CD4-positive, alpha-beta T cell treated with Interleukin-15 for 1 hour (primary cell): ENCODE results near the gene ANAPC10.
"Not testable (repeated sequence)": the region's sequence is repeated elsewhere in the genome, so short reads cannot be mapped to it uniquely, and the experiment has no call there.

Experiments used
- DNase-seq: peaks from one replicate; pipeline ENCODE4 v3.0.0-alpha.2; 2020

Gene ANAPC10

DNA sequence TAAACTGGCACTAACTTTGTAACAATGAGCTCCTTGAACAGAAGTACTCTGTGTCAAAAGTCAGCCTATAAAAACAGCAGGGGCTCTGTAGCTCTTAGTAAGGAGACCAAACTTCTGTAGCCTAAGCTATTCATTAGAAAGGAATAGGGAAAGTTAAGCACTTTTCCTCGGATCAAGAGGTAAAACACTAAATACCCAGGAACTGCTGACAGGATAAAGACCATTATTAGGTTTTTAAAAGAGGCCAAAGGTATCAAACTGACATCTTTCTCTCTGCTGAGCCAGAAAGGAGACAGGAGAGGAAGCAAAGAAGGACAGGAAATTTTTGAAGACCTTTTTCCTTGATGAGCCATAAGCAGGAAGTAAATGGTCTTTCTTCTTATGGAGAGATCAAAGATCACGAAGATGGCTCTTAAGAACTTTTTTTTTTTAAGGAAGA is 31.9 kb downstream of the ANAPC10 start:
- DNase-seq = no peak

DNA sequence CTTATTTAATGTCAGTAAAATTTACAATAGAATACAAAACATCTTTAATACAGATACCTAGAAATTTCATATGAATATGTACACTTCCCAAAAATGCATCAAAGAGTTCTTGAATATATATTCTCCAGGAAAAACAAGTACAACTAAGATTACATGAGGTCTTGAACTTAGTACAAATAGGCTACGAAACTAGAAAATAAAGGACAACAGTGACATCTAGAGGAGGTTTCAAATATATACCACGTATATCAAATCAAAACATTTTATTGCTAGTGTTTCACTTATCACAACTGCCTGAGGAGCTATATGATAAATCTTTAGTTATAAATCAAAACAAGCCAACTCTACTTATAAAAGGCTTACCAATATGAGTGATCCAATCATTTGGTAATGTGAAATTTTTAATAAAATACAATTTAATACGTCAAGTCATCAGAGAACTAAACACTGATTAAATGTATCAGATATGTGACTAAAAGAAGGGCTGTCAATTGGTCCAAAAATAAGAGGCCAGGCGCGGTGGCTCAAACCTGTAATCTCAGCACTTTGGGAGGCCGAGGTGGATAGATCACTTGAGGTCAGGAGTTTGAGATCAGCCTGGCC is 36.6 kb downstream of the ANAPC10 start:
- no peak for DNase-seq

DNA sequence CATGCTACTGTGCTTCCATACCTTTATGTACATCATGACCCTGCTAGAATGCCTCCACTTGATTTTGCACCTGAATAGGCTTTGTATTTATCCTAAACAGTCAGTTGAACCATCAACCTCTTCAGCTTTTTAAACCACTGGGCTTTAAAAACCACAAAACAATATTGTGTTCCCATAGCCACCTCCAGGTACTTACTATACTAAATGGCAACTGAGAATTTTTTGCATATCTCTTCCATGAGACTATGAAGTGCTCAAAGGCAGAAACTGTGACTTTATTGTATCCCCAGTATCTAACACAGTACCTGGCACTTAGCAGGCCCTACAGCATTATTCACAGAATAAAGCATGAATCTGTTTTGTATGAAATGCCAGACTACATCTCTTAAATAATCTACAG is 39.7 kb downstream of the ANAPC10 start:
- no peak for DNase-seq

DNA sequence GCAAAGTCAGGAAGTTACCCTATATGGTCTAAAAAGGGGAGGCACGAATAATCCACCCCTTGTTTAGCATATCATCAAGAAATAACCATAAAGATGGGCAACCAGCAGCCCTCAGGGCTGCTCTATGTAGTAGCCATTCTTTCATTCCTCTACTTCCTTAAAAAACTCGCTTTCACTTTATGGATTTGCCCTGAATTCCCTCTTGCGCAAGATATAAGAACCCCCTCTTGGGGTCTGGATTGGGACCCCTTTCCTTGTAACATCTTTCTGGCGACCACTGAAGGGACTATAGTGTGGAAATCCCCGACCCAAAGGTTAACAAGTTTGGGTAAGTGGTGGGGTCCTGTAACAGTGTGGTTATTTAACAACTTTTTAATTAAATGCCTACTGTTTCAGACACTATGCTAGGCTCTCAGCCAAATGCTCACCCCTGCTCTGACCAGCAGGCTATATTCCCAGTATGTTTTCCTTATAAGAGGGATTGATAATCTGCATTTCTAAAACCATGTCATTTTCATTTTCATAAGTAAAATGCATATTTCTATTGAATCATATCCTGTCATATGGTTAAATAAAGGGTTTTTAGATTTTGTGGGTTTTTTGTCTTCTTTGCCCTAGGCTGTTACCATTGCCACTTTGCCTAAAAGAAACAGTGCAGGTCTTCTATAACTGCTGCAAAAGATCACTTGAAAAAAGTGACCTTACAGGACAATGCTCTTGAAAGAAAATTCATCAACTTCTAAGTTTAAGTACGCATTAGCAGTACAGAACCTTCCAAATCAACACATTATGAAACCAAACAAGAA is 41.5 kb downstream of the ANAPC10 start:
- no peak for DNase-seq

DNA sequence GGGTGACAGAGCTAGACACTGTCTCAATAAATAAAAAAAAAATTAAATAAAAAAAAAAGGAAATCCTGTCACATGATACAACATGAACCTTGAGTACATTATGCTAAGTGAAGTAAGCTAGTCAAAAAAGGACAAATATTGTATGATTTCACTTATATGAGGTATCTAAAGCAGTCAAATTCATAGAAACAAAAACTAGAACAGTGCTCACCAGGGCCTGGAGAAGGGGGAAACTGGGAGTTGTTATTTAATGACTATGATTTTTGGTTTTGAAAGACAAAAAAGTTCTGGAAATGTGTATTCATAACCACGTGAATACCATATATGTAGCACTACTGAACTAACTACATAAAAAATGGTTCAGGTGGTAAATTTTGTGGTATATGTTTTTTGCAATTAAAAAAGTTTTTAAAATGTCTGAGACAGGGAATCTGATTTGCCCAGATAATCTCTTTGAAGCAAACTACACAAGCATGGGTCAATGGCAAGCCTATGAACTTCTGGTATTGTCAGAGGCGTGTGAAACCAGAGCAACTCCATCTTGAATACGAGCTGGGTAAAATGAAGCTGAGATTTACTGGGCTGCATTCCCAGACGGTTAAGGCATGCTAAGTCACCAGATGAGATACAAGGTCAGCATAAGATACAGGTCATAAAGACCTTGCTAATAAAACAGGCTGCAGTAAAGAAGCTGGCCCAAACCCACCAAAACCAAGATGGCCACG is 42.3 kb downstream of the ANAPC10 start:
- DNase-seq = no peak

DNA sequence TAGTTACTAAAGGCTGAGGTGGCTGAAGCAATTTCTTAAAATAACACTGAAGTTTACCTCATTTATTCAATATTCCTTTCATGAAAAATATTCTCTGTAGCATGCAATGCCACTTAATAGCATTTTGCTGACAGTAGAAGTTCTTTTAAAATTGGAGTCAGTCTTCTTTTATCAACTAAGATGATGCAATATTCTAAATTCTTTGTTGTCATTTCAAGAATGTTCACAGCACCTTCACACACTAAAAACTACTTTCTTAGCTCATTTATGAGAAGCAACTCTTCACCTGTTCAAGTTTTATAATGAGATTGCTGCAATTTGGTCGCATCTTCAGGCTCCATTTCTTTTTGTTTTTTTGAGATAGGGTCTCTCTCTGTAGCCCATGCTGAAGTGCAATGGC is 48.8 kb downstream of the ANAPC10 start:
- no peak for DNase-seq

DNA sequence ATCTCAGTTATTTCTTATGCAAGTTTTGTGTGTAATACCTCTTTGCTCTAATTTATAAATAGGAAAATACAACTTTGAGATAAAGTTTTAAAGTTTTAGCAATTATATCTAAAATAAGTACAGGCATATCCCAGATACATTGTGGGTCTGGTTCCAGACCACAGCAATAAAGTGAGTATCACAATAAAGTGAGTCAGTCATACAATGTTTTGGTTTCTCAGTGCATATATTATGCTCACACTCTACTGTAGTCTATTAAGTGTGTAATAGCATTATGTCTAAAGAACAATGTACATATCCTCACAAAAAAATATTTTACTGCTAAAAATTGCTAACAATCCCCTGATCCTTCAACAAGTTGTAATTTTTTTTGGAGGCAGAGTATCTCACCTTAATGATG is 49.2 kb downstream of the ANAPC10 start:
- DNase-seq = no peak

DNA sequence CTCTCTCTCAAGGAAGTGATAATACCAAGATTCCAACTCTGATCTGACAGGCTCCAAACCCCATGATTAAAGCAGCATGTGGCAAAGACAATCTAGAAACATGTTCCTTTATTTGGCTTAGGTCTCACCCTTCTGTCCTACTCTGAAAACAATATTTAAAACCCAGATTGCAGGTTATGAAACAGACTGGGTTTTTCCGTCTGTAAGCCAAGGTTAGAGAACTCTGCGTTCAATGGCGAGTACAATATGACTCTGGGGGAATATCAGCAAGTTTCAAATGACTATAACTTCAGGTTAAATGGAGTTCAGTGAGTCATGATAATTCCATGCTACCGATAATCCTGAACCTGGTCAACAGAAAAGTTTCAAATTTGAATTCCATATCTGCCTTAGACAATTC is 50.8 kb downstream of the ANAPC10 start:
- DNase-seq = no peak

DNA sequence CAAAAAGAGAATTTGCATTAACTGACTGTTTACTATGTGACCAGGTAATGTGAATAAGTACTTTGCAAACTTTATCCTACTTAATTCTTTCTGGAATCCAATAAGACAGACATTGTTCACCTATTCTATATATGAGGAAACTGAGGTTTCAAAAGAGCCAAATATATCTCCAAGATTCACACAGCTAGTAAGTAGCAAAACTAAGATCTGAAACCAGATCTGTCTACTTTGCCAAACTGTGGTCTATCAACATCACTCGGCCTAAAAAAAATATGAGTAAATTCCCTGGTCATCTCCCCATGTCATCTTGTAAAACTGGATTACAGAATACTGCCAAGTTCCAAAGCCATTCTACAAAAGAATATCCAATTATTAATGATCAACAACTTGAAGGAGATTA is 52.8 kb downstream of the ANAPC10 start:
- DNase-seq = no peak

DNA sequence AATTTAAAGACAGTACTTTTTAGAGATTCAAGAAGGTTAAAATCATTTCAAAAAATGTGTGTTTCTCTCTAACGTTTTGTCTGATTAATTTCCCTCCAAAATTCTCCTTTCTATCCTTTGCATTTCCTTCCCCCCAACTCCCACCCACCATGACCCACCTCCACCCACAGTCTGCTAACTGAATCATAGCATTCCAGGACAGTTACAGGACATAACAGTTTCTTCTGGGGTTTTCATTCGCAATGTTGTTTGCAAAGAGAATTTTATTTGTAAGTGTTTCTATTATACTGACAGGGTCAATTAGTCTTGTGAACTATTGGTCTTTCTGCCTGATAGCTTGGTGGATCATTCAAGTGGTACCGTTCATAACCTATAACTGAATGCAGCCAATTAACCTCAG is 53.7 kb downstream of the ANAPC10 start:
- no peak for DNase-seq

DNA sequence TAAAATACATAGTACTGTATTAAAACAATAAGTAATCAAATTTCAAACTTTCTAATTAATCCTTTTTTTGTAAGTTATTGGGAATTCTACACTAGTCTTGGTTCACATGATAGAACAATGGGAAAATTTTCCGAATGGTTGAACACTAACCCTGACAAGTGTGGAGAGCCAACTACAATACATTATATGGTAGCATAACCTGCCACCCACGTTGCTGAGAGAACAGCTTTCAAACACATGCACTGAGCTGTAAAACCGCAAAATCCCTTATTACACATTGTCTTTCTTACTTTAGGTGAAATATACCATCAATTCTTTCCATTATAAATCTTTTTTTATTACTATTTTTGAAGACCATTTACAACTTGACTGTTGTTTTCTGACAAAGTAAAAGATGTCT is 54.7 kb downstream of the ANAPC10 start:
- DNase-seq = no peak

DNA sequence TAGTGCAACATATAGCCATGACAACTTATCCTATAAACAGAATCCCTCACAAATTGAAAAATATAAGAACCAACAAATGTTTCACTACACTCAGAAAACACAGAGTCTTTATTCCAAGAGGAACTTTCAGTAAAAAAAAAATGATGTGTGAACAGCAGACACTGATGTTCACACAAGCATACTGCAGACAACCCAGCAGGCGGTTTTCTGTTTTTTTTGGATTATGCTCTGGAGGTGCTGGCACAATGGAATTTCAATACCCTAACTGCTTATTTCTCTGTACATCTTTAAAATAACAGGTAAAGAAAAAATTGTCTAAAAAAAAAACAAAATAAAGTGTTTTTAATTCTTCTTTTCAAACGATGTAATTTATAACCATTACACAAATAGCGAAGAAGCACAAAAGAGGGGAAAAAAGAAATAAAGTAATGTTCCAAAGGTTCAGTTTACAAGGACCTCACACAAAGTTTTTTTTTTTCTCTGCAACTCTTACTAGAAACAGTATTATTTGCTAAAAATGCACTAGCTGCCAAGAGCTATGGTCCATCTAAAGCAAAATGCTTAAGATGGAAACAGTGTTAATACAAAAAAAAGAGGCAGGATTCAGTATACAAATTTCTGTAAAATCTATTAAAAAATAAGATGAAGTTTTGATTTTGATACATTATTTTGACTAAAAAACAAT is 55.3 kb downstream of the ANAPC10 start:
- no peak for DNase-seq

DNA sequence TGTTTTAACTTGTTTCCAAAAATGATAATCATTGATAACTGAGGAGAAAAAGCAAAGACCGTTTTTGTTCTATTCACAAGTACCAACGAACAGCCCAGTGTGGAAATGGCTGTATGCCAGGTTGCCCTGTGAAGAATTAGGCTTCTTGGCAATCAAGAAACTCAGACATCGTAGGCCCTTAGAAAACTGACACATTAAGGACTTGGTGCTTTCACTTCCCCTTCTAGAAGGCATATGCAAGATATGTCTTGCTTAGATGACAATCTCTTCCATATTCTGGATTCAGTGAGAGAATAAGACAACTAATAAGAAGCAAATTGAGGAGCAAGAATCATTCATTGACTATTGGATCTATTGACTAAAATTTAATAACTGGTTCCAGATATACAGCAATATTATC is 56.6 kb downstream of the ANAPC10 start:
- DNase-seq = no peak

DNA sequence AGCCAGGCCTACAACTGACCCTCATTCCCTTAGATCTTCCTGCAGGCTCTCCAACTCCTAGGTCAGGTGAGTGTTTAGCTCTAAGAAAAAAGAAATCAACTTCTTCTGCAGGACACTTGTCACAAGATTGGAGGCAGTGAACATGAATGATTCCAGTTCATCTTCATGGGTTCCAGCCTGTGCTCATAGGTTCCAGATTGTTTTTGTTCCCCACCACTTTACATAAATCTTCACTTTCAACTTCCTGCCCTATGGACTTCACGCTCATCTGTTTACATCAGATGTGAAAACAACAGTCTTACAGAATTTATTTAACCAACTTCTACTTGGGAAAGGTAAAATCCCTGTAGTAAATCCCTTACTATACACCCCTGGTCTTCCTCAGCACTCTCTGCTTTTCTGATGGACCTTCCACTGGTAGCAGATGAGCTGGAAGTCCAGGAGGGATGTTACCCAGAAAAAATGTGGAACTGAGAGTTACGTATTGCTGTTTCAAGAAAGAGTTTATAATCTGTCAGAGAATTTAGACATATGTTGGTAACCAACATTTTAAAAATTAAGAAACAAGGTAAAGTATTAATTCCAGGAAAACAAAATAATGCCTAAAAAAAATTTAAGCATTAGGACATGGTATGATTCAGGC is 62.4 kb downstream of the ANAPC10 start:
- no peak for DNase-seq

DNA sequence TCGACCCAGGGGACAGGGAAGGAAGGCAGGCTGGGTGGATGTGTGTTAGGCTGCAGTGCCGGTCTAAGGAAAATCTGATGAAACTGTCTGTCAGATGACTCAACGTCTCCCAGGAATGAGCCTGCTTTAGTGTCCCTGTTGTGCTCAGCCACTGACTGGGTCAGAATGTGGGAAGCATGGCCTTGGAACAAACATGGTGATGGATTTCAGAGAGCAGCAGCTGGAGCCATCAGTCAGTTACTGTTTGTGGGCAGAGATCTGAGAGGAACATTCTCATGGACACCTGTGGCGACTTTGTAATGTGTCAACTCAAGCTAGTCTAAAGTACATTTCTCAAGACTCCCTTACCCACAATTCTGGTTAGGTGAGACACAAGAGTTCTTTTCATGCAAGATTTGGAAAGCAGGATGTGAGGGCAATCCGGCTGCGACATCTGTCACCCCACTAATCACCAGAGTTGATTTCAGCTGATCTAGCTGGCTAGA is 63.2 kb downstream of the ANAPC10 start:
- no peak for DNase-seq

DNA sequence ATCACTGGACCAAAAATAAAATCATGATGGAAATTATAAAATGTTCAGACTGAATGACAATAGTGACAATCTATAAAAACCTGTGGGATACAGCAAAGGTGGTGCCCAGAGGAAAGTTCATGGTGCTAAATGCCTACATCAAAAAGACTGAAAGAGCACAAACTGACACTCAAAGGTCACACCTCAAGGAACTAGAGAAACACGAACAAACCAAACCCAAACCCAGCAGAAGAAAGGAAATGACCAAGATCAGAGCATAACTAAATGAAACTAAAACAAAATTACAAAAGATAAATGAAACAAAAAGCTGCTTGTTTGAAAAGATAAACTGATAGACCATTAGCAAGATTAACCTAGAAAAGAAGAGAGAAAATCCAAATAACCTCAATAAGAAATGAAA is 78.7 kb downstream of the ANAPC10 start:
- DNase-seq = no peak

DNA sequence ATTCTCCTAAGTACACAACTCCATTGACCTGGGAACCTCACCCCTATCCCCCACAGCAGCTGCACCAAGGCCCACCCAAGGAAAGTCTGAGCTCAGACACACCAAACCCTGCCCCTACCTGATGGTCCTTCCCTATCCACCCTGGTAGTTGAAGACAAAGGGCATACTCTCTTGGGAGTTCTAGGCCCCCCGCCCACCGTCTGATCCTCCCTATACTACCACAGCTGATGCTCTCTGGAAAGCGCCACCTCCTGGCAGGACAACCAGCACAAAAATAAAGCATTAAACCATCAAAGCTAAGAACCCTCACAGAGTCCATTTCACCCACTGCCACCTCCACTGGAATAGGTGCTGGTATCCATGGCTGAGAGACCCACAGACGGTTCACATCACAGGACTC is 83.6 kb downstream of the ANAPC10 start:
- no peak for DNase-seq

DNA sequence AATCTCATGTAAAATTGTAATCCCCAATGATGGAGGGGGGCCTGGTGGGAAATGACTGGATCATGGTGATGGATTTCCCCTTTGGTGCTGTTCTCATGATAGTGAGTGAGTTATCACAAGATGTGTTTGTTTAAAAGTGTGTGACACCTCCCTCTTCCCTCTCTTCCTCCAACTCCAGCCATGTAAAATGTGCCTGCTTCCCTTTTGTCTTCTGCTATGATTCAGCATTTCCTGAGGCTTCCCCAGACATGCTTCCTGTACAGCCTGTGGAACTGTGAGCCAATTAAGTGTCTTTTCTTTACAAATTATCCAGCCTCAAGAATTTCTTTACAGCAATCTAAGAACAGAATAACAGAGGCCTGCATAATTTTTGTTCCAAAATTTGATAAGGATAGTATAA is 85.2 kb downstream of the ANAPC10 start:
- DNase-seq = no peak

DNA sequence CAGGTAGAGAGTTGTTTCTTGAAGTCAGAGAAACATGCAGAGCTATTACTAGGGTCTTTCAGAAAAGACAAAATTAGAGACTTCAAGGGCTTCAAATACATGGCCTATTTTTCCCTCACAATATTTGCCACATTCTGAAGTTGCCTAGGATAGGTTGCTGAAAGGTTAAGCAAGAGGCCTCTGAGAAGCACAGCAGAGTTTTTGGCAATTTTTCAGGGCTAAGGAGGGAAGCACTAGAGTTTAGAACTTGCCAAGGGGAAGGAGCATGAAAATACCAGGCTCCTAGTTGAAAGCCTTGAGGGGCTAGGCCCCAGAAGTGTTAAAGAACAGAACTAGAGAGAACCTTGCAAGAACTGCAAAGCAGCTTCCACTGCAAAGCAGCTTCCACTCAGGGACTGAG is 86.4 kb downstream of the ANAPC10 start:
- DNase-seq = no peak

DNA sequence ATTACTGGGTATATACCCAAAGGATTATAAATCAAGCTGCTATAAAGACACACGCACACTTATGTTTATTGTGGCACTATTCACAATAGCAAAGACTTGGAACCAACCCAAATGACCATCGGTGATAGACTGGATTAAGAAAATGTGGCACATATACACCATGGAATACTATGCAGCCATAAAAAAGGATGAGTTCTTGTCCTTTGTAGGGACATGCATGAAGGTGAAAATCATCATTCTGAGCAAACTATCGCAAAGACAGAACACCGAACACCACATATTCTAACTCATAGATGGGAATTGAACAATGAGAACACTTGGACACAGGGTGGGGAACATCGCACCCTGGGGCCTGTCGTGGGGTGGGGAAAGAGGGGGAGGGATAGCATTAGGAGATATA is 87.7 kb downstream of the ANAPC10 start:
- DNase-seq = not testable (repeated sequence)

DNA sequence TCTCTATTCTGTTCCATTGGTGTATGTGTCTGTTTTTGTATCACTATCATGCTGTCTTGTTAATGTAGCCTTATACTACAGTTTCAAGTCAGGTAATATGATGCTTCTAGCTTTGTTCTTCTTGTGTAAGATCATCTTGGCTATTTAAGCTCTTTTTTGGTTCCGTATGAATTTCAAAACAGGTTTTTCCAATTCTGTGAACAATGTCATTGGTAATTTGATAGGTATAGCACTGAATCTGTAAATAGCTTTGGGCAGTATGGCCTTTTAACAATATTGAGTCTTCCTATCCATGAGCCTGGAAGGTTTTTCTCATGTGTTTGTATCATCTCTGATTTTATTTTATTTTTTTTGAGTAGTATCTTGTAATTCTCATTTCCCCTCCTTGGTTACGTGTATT is 94.3 kb downstream of the ANAPC10 start:
- no peak for DNase-seq

DNA sequence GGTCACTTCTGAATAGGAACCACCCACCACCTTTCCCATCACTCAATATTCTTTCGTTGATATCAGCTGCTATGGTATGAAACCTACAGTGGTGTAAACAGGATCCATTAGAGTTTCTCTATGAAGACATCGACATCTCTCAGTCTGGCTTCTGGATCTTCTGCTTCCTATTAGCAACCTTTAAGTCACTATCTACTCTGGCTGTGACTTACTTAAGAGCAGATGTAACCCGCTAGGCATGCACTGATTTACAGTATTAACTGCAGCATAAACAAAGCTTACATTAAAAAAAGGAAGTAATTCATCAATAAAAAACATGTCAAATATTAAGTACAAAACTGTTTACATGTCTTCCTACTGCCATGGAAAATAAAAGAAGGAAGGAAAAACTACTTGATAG is 96.4 kb downstream of the ANAPC10 start:
- no peak for DNase-seq

DNA sequence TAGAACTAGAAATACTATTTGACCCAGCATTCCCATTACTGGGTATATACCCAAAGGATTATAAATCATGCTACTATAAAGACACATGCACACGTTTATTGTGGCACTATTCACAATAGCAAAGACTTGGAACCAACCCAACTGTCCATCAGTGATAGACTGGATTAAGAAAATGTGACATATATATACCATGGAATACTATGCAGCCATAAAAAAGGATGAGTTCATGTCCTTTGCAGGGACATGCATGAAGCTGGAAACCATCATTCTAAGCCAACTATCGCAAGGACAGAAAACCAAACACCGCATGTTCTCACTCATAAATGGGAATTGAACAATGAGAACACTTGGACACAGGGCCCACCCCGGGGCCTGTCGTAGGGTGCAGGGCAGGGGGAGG is 97.3 kb downstream of the ANAPC10 start:
- not testable (repeated sequence) for DNase-seq
